WTC11 (cell line): Measurements from ENCODE around the gene SMAD3. TPM values are rescaled to one million over a fixed set of nuclear protein-coding genes. Genes with fewer than 3 reads are reported as not detected.
A peak's percentile ranks its signal among the peaks of the same experiment; 100 is the strongest.

Experiments
- ATAC-seq: fragments of 200-7000 bp; cut with Tn5 transposase; 2 replicates; pipeline ENCODE4 v1.10.0; 2021; ENCODE audit warnings: mild to moderate bottlenecking, moderate library complexity
- CTCF ChIA-PET: fragments of 300-600 bp; sonication (Branson Sonifier 250); formaldehyde crosslinking; loops from one replicate; lab custom pipeline; 2021; ENCODE audit warnings: antibody characterized with exemption; lab: Charles Lee
- POLR2A ChIA-PET: fragments of 350-600 bp; sonication (Branson Sonifier 250); formaldehyde crosslinking; loops from one replicate; lab custom pipeline; 2021; ENCODE audit warnings: antibody characterized with exemption; lab: Charles Lee
- DNase-seq: peaks from one replicate; pipeline ENCODE4 v3.0.0; 2021; ENCODE audit warnings: low spot score
- H3K27ac Mint-ChIP-seq: 2 replicates; pipeline ENCODE4 v1.8.0; 2021; ENCODE audit warnings: mixed read lengths
- H3K27me3 Mint-ChIP-seq: 2 replicates; pipeline ENCODE4 v1.8.0; 2021; ENCODE audit warnings: low read depth, mild to moderate bottlenecking, moderate library complexity, mixed read lengths
- H3K36me3 Mint-ChIP-seq: 2 replicates; pipeline ENCODE4 v1.8.0; 2021; ENCODE audit warnings: mixed read lengths
- H3K4me1 Mint-ChIP-seq: 2 replicates; pipeline ENCODE4 v1.8.0; 2022; ENCODE audit warnings: mixed read lengths
- H3K4me3 Mint-ChIP-seq: 2 replicates; pipeline ENCODE4 v1.8.0; 2021; ENCODE audit warnings: mild to moderate bottlenecking, moderate library complexity, mixed read lengths
- H3K9me3 Mint-ChIP-seq: 2 replicates; pipeline ENCODE4 v1.8.0; 2021; ENCODE audit warnings: mixed read lengths
- ATF6 ChIP-seq: sonication (generic); formaldehyde crosslinking; IDR thresholded peaks from 2 replicates; pipeline ENCODE4 v1.8.1; 2023; ENCODE audit warnings: mild to moderate bottlenecking, missing genetic modification reagents
- CREM ChIP-seq: sonication (generic); formaldehyde crosslinking; IDR thresholded peaks from 2 replicates; pipeline ENCODE4 v1.8.1; 2022; ENCODE audit warnings: mild to moderate bottlenecking, missing genetic modification reagents, moderate library complexity
- E2F4 ChIP-seq: sonication (generic); formaldehyde crosslinking; IDR thresholded peaks from 2 replicates; pipeline ENCODE4 v1.8.1; 2022; ENCODE audit warnings: low read depth, mild to moderate bottlenecking, moderate library complexity, missing genetic modification reagents, borderline replicate concordance
- FOXP4 ChIP-seq: sonication (generic); formaldehyde crosslinking; IDR thresholded peaks from 2 replicates; pipeline ENCODE4 v1.8.0; 2022; ENCODE audit warnings: mild to moderate bottlenecking, missing genetic modification reagents
- GTF2I ChIP-seq: fragments of 250-450 bp; sonication (Bioruptor Pico); conservative IDR thresholded peaks from 2 replicates; pipeline ENCODE4 v1.4.0; 2021; ENCODE audit warnings: mild to moderate bottlenecking
- NR2C2 ChIP-seq: sonication (generic); formaldehyde crosslinking; IDR thresholded peaks from 2 replicates; pipeline ENCODE4 v1.8.0; 2022; ENCODE audit warnings: mild to moderate bottlenecking, missing genetic modification reagents
- RORB ChIP-seq: fragments of 250-450 bp; sonication (Bioruptor Pico); IDR thresholded peaks from 2 replicates; pipeline ENCODE4 v1.9.0; 2021; ENCODE audit warnings: mild to moderate bottlenecking
- SMAD4 ChIP-seq: sonication (generic); formaldehyde crosslinking; IDR thresholded peaks from 2 replicates; pipeline ENCODE4 v1.8.0; 2022; ENCODE audit warnings: mild to moderate bottlenecking, missing genetic modification reagents
- TEAD4 ChIP-seq: sonication (generic); formaldehyde crosslinking; IDR thresholded peaks from 2 replicates; pipeline ENCODE4 v1.8.0; 2022; ENCODE audit warnings: mild to moderate bottlenecking, missing genetic modification reagents
- TP53 ChIP-seq: sonication (generic); formaldehyde crosslinking; IDR thresholded peaks from 2 replicates; pipeline ENCODE4 v1.8.1; 2023; ENCODE audit warnings: mild to moderate bottlenecking, missing genetic modification reagents
- USF1 ChIP-seq: sonication (generic); formaldehyde crosslinking; IDR thresholded peaks from 2 replicates; pipeline ENCODE4 v1.8.0; 2022; ENCODE audit warnings: mild to moderate bottlenecking, missing genetic modification reagents
- ZMAT4 ChIP-seq: fragments of 250-450 bp; sonication (Bioruptor Pico); IDR thresholded peaks from 2 replicates; pipeline ENCODE4 v1.9.0; 2021; ENCODE audit warnings: mild to moderate bottlenecking
- ZNF219 ChIP-seq: sonication (generic); formaldehyde crosslinking; IDR thresholded peaks from 2 replicates; pipeline ENCODE4 v1.8.0; 2023; ENCODE audit warnings: missing genetic modification reagents, mild to moderate bottlenecking, borderline replicate concordance
- ZNF263 ChIP-seq: sonication (generic); formaldehyde crosslinking; IDR thresholded peaks from 2 replicates; pipeline ENCODE4 v1.8.1; 2022; ENCODE audit warnings: low read depth, mild to moderate bottlenecking, moderate library complexity, missing genetic modification reagents
- ZNF396 ChIP-seq: fragments of 250-450 bp; sonication (Bioruptor Pico); IDR thresholded peaks from 2 replicates; pipeline ENCODE4 v1.8.0; 2021; ENCODE audit warnings: mild to moderate bottlenecking, moderate library complexity, borderline replicate concordance
- ZNF416 ChIP-seq: fragments of 250-450 bp; sonication (Bioruptor Pico); IDR thresholded peaks from 2 replicates; pipeline ENCODE4 v1.9.0; 2021; ENCODE audit warnings: mild to moderate bottlenecking, inconsistent platforms
- total RNA-seq: library from RNA; stranded (reverse); gene quantifications from 3 replicates; pipeline ENCODE4 v1.2.3, GENCODE V29; 2021
- TF ChIP-seq, protein P1 (sequence below): fragments of 250-450 bp; sonication (Bioruptor Pico); conservative IDR thresholded peaks from 2 replicates; pipeline ENCODE4 v1.9.0; 2021; ENCODE audit warnings: mild to moderate bottlenecking

SMAD3 gene
- total RNA-seq, 1 experiment from 2014 or later = 34.6 TPM

DNA sequence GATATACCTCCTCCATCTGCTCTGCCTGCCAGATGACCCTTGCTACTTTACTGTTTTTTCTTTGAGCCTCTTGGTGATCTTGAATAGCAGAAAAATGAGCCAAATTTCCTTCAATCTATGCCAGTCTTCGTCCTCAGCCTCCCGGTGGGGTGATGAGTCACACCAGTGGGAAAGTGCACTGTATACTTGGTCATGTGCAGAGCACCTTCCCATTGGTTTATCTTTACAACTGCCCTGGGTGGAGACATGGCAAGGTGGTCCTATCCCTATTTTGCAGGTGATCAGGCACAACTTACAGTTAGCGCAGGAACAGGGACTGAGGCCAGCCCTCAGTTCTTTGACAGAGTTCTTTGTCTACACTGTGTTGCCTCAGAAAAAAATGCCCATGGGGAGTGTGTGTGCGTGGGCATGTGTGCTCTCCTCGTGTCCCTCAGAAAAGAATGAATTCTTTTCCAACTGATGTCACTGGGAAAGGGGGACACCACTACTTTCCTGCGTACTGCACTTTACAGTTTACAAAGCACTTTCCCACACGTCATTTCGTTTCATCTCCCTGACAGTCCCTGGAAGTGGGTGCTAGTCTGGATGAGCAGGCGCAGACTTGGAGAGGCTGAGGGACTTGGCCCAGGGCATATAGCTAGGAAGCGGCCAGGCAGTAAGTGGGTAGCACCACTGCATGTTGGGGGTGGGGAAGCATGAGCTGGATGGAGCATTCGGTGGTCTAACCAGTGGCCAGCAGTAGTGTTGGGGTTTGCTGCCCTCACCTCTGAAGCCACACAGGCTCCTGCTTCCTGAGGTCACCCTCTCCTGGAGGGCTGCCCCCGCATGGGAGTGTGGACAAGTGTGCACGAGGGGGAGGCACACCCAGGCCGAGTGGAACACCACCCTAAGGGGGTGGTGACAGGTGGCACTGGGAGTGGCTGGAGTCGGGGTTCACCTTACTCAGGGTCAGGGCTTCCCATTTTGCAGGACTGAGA is 24.1 kb downstream of the SMAD3 start:
- no peak overlapping the region for H3K4me3 Mint-ChIP-seq
- POLR2A ChIA-PET = no interaction called here
- H3K27ac Mint-ChIP-seq = peak overlapping the region; percentile 69

DNA sequence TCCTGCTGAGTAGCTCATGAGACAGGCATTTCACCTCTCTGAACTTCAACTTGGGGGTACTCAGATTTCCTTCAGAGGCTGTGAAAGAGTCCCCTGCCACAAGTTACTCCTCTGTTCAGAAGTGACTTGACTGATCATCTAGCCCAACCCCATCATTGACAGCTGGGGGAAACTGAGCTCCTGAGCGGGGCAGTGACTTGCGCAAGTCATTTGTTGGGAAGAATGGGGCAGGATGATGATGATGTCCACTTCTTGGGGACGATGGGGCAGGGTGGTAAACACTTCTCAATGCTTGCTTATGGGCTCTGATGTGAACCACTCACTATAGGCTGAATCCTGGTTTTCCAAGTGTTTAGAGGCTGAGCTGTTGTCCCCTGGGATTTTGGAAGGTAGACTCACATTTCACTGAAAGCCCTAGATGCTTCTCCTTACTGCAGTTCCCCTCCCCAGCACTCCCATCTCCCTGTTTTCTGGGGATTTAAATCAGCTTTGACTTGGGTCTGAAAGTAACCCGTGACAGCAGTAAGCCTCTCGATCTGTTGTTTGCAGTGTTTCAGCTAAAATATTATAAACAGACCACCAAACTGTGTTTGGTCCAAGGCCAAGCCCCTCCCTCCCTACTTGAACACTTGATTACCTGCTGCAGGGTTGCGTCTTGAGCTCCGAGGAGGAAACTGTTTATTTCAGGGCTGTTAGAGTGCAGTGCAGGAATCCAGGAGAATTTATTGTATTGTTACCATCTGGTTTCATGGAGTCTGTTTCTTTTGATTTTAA is 25.1 kb downstream of the SMAD3 start:
- Mint-ChIP-seq H3K36me3 (0 out of 2 replicates have a peak, but pooled peaks cover 4% of the 10 kb centered on the region), H3K4me1 (peaks cover 77% of the 10 kb centered on the region), H3K4me3 (no peak overlapping the region), H3K27ac (peak overlapping the region; percentile 42), H3K27me3 (no peaks in the 10 kb centered on the region), H3K9me3 (no peaks in the 10 kb centered on the region)
- CTCF ChIA-PET = interaction anchor here (0.8 to 1.0 kb wide), 2 partner anchors 9 to 75 kb away, joined by 3 read pairs; no protein-coding TSS in a partner anchor
- no peak for ATAC-seq
- no peak for DNase-seq
- POLR2A ChIA-PET = no interaction called here
- TF ChIP-seq GTF2I (CRISPR knock-in tag) = no peak
- no peak for TF ChIP-seq ZNF219 (CRISPR knock-in tag)
- no peak for TF ChIP-seq ZMAT4 (CRISPR knock-in tag)
- no peak for TF ChIP-seq TP53 (CRISPR knock-in tag)
- no peak for TF ChIP-seq FOXP4 (CRISPR knock-in tag)
- TF ChIP-seq E2F4 (CRISPR knock-in tag) = no peak
- TF ChIP-seq TEAD4 (CRISPR knock-in tag) = no peak
- TF ChIP-seq ZNF416 = no peak
- TF ChIP-seq, protein P1, sequence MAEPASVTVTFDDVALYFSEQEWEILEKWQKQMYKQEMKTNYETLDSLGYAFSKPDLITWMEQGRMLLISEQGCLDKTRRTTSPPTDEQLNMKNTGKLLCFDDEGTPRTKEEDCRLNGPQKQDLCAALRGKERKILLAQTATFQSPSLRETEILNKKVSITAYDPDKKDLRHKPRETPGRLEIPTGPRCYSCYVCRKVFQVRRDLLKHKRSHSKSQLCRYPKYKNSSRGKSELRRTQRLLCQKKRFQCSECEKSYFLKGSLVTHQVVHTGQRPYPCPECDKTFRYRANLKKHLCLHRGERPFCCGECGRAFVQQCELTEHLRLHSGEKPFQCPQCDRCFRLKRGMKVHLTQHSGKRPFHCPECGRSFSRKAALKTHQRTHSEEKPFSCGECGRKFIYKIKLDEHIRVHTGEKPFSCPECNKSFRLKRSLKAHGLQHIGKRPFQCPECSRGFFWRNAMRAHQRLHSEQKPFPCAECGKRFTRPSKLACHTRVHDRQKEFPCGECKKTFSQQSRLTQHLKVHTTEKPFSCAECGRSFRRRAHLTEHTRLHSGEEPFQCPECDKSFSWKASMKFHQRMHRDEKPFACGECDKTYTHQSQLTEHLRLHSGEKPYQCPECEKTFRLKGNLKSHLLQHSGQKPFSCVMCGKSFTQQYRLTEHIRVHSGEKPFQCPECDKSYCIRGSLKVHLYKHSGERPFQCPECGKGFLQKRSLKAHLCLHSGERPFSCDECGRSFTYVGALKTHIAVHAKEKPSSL (CRISPR knock-in tag) = no peak
- no peak for TF ChIP-seq ZNF396
- TF ChIP-seq CREM = no peak
- TF ChIP-seq SMAD4 = no peak

More for the DNA sequence above, 24.1 kb downstream of the SMAD3 start:
- Mint-ChIP-seq H3K36me3 (0 out of 2 replicates have a peak, but pooled peaks cover 4% of the 10 kb centered on the region), H3K27me3 (no peaks in the 10 kb centered on the region), H3K4me1 (peaks cover 80% of the 10 kb centered on the region), H3K9me3 (no peaks in the 10 kb centered on the region)
- CTCF ChIA-PET = interaction anchor here (1.0 kb wide), 1 partner anchor 75 kb away, joined by 3 read pairs; no protein-coding TSS in a partner anchor
- no peak for DNase-seq
- ATAC-seq = no peak
- TF ChIP-seq ATF6 (CRISPR knock-in tag) = no peak
- TF ChIP-seq ZNF263 (CRISPR knock-in tag) = no peak
- no peak for TF ChIP-seq NR2C2 (CRISPR knock-in tag)
- TF ChIP-seq USF1 (CRISPR knock-in tag) = no peak
- no peak for TF ChIP-seq RORB (CRISPR knock-in tag)
